Renal cortex interstitium (tissue), 15 donors: Measurements from ENCODE around the gene PAQR7. TPM values are rescaled to one million over a fixed set of nuclear protein-coding genes. Genes with fewer than 3 reads are reported as not detected.
A peak's percentile ranks its signal among the peaks of the same experiment; 100 is the strongest.

Experiments used
- DNase-seq, 11 donors: peaks; one replicate each; pipeline ENCODE4 v3.0.0-alpha.2; 2013; ENCODE audit warnings: low read depth in 9 of 11, low spot score in 4 of 11; ENCODE audit errors: extremely low read depth in 1 of 11
- long read RNA-seq, 16 experiments: transcript quantifications; one replicate each; lab custom pipeline, GENCODE V29; 2026
- polyA plus RNA-seq, 3 donors: library from polyadenylated mRNA; unstranded; fragments of 120-200 nt; gene quantifications; one replicate each; pipeline ENCODE4 v1.2.1, GENCODE V29; 2013; ENCODE audit not compliant: insufficient read length in 3 of 3

The PAQR7 gene
- polyA plus RNA-seq, result 10 to 100 TPM; 26.2 to 38.4 (median 27.0) TPM
- long read RNA-seq, donor 1, partial matches to known transcripts, result 11 of 12 reads
- long read RNA-seq, donor 1, other reads (novel, unspliced or antisense), result 0 of 12 reads
- long read RNA-seq, donor 2, partial matches to known transcripts, result 0 of 1 reads
- long read RNA-seq, donor 2, other reads (novel, unspliced or antisense), result 0 of 1 reads
- long read RNA-seq, donor 3, partial matches to known transcripts, result 69 of 86 reads
- long read RNA-seq, donor 3, other reads (novel, unspliced or antisense), result 13 of 86 reads
- long read RNA-seq, donor 4, partial matches to known transcripts, result 0 of 9 reads
- long read RNA-seq, donor 4, other reads (novel, unspliced or antisense), result 7 of 9 reads
- long read RNA-seq, donor 5, result 0 reads
- long read RNA-seq, donor 6, partial matches to known transcripts, result 13 of 15 reads
- long read RNA-seq, donor 6, other reads (novel, unspliced or antisense), result 0 of 15 reads
- long read RNA-seq, donor 7, partial matches to known transcripts, result 11 of 11 reads
- long read RNA-seq, donor 7, other reads (novel, unspliced or antisense), result 0 of 11 reads
- long read RNA-seq, donor 8, transcript PAQR7-201 (2 exons, 3,297 nt), result major isoform, 7 of 21 reads
- long read RNA-seq, donor 8, partial matches to known transcripts, result 14 of 21 reads
- long read RNA-seq, donor 8, other reads (novel, unspliced or antisense), result 0 of 21 reads
- long read RNA-seq, donor 9, partial matches to known transcripts, result 9 of 11 reads
- long read RNA-seq, donor 9, other reads (novel, unspliced or antisense), result 0 of 11 reads
- long read RNA-seq, donor 10, partial matches to known transcripts, result 13 of 14 reads
- long read RNA-seq, donor 10, other reads (novel, unspliced or antisense), result 0 of 14 reads
- long read RNA-seq, donor 11, partial matches to known transcripts, result 0 of 8 reads
- long read RNA-seq, donor 11, other reads (novel, unspliced or antisense), result 7 of 8 reads
- long read RNA-seq, donor 12, partial matches to known transcripts, result 0 of 2 reads
- long read RNA-seq, donor 12, other reads (novel, unspliced or antisense), result 0 of 2 reads
- long read RNA-seq, donor 13, partial matches to known transcripts, result 42 of 54 reads
- long read RNA-seq, donor 13, other reads (novel, unspliced or antisense), result 12 of 54 reads
- long read RNA-seq, donor 14, partial matches to known transcripts, result 0 of 9 reads
- long read RNA-seq, donor 14, other reads (novel, unspliced or antisense), result 8 of 9 reads
- long read RNA-seq, donor 15, partial matches to known transcripts, result 0 of 2 reads
- long read RNA-seq, donor 15, other reads (novel, unspliced or antisense), result 0 of 2 reads
- long read RNA-seq, donor 16, partial matches to known transcripts, result 155 of 176 reads
- long read RNA-seq, donor 16, other reads (novel, unspliced or antisense), result 17 of 176 reads

GRCh38 chr1:25875154-25875855, at the start of gene PAQR7:
TSS of gene PAQR7 (minus strand) at chr1:25875708. CDS start at chr1:25863839, 11,869 bp downstream.
- DNase-seq, result peak in 8 of 11 donors; percentile 65 to 79 (median 75)

GRCh38 chr1:25924454-25924853, 48.9 kb upstream of the PAQR7 start:
- no peak for DNase-seq

- DNase-seq, result peak in 4 of 11 donors; percentile 14 to 32 (median 24)
Observed at GRCh38 chr1:25922971-25923552, 47.6 kb upstream of the PAQR7 start.

- DNase-seq, result peak in 6 of 11 donors; percentile 32 to 55 (median 51)
Observed at GRCh38 chr1:25922056-25922970, 46.8 kb upstream of the PAQR7 start.

GRCh38 chr1:25918615-25919014, 43.1 kb upstream of the PAQR7 start:
- no peak for DNase-seq

GRCh38 chr1:25917996-25918395, 42.5 kb upstream of the PAQR7 start:
- peak in 2 of 11 donors; percentile 22 to 25 for DNase-seq

GRCh38 chr1:25916460-25916859, 41.0 kb upstream of the PAQR7 start:
- DNase-seq, result no peak

- no peak for DNase-seq
Observed at GRCh38 chr1:25914074-25914995, 38.8 kb upstream of the PAQR7 start.

GRCh38 chr1:25913206-25913605, 37.7 kb upstream of the PAQR7 start:
- no peak for DNase-seq

GRCh38 chr1:25912076-25912831, 36.7 kb upstream of the PAQR7 start:
- no peak for DNase-seq

- DNase-seq, result no peak
Observed at GRCh38 chr1:25911162-25911561, 35.7 kb upstream of the PAQR7 start.

- DNase-seq, result no peak
Observed at GRCh38 chr1:25909040-25909439, 33.5 kb upstream of the PAQR7 start.

GRCh38 chr1:25908161-25908560, 32.7 kb upstream of the PAQR7 start:
- DNase-seq, result no peak

- DNase-seq, result no peak
Observed at GRCh38 chr1:25907601-25908000, 32.1 kb upstream of the PAQR7 start.

GRCh38 chr1:25906644-25907300, 31.3 kb upstream of the PAQR7 start:
- peak in 3 of 11 donors; percentile 35 to 48 (median 38) for DNase-seq
